Activated CD4-positive, alpha-beta T cell treated with anti-CD3 and anti-CD28 coated beads, Interleukin-2, amount 10 ng/mL, durations not matched to agents 7 days and 5 days (primary cell): ENCODE data around the gene C17orf50. TPM values are rescaled to one million over a fixed set of nuclear protein-coding genes. Genes with fewer than 3 reads are reported as not detected.

Experiments
- CTCF ChIA-PET: fragments of 350-600 bp; sonication (Branson Sonifier 250); formaldehyde crosslinking; loops from one replicate; lab custom pipeline; 2021; ENCODE audit warnings: antibody characterized with exemption; lab: Charles Lee
- POLR2A ChIA-PET: fragments of 350-600 bp; sonication (Branson Sonifier 250); formaldehyde crosslinking; loops from one replicate; lab custom pipeline; 2021; ENCODE audit warnings: antibody characterized with exemption; lab: Charles Lee
- DNase-seq: peaks from one replicate; pipeline ENCODE4 v3.0.0-alpha.2; 2020
- H3K27ac Mint-ChIP-seq: one replicate; pipeline ENCODE4 v1.8.0; 2021; ENCODE audit warnings: mild to moderate bottlenecking, moderate library complexity, mixed read lengths
- H3K27me3 Mint-ChIP-seq: one replicate; pipeline ENCODE4 v1.8.0; 2021; ENCODE audit warnings: mixed read lengths
- H3K36me3 Mint-ChIP-seq: one replicate; pipeline ENCODE4 v1.8.0; 2021; ENCODE audit warnings: low read depth, mixed read lengths
- H3K4me1 Mint-ChIP-seq: one replicate; pipeline ENCODE4 v1.8.0; 2021; ENCODE audit warnings: mixed read lengths
- H3K4me3 Mint-ChIP-seq: one replicate; pipeline ENCODE4 v1.8.0; 2021; ENCODE audit warnings: mild to moderate bottlenecking, moderate library complexity, mixed read lengths
- H3K9me3 Mint-ChIP-seq: one replicate; pipeline ENCODE4 v1.8.0; 2021; ENCODE audit warnings: mixed read lengths
- total RNA-seq, 2 experiments: library from RNA; stranded (reverse); gene quantifications; one replicate each; pipeline ENCODE4 v1.2.3, GENCODE V29; 2021

Gene C17orf50
- total RNA-seq, 2 experiments from 2014 or later: not detected

GRCh38 chr17:35775583-35775982 lies 14.9 kb downstream of the C17orf50 start:
- H3K9me3 Mint-ChIP-seq: no peaks in the 10 kb centered on the region

GRCh38 chr17:35778641-35779196 lies 18.0 kb downstream of the C17orf50 start:
- Mint-ChIP-seq H3K36me3 (no peaks in the 10 kb centered on the region), H3K27ac (no peak overlapping the region), H3K4me1 (no peaks in the 10 kb centered on the region), H3K4me3 (no peak overlapping the region), H3K27me3 (peaks cover 20% of the 10 kb centered on the region), H3K9me3 (no peaks in the 10 kb centered on the region)
- CTCF ChIA-PET: no interaction called here
- no peak for DNase-seq
- POLR2A ChIA-PET: interaction anchor here (0.6 kb wide), 1 partner anchor 112 kb away, joined by 3 read pairs; no protein-coding TSS in a partner anchor

More at GRCh38 chr17:35775583-35775982, 14.9 kb downstream of the C17orf50 start:
- peaks cover 15% of the 10 kb centered on the region for H3K27me3 Mint-ChIP-seq
- H3K36me3 Mint-ChIP-seq: no peaks in the 10 kb centered on the region
- POLR2A ChIA-PET: interaction anchor here (0.7 kb wide), 1 partner anchor 34 kb away, joined by 4 read pairs; no protein-coding TSS in a partner anchor
- H3K4me3 Mint-ChIP-seq: no peak overlapping the region
- H3K4me1 Mint-ChIP-seq: no peaks in the 10 kb centered on the region
- H3K27ac Mint-ChIP-seq: no peak overlapping the region
- DNase-seq: no peak
- CTCF ChIA-PET: interaction anchor here (3.5 kb wide), 1 partner anchor 12 kb away, joined by 16 read pairs; no protein-coding TSS in a partner anchor

GRCh38 chr17:35780950-35781349 lies 20.3 kb downstream of the C17orf50 start:
- no peak overlapping the region for H3K4me3 Mint-ChIP-seq
- H3K27me3 Mint-ChIP-seq: peaks cover 20% of the 10 kb centered on the region
- no peak overlapping the region for H3K27ac Mint-ChIP-seq
- ChIA-PET POLR2A (no interaction called here), CTCF (interaction anchor here (0.7 to 2.6 kb wide), 5 partner anchors 11 to 189 kb away, joined by 3 to 19 read pairs (median 8); no protein-coding TSS in a partner anchor)
- no peak for DNase-seq
- H3K4me1 Mint-ChIP-seq: no peaks in the 10 kb centered on the region
- H3K9me3 Mint-ChIP-seq: no peaks in the 10 kb centered on the region
- H3K36me3 Mint-ChIP-seq: no peaks in the 10 kb centered on the region

GRCh38 chr17:35784895-35785294 lies 24.2 kb downstream of the C17orf50 start:
- CTCF ChIA-PET: interaction anchor here (0.8 to 2.5 kb wide), 4 partner anchors 11 to 37 kb away, joined by 3 to 8 read pairs (median 4); no protein-coding TSS in a partner anchor
- no peaks in the 10 kb centered on the region for H3K9me3 Mint-ChIP-seq
- POLR2A ChIA-PET: no interaction called here
- peaks cover 30% of the 10 kb centered on the region for H3K27me3 Mint-ChIP-seq
- H3K36me3 Mint-ChIP-seq: no peaks in the 10 kb centered on the region
- no peak overlapping the region for H3K27ac Mint-ChIP-seq
- peaks cover 9% of the 10 kb centered on the region for H3K4me1 Mint-ChIP-seq
- no peak for DNase-seq
- no peak overlapping the region for H3K4me3 Mint-ChIP-seq

GRCh38 chr17:35786941-35787432 lies 26.3 kb downstream of the C17orf50 start:
- CTCF ChIA-PET: interaction anchor here (0.9 to 2.5 kb wide), 3 partner anchors 10 to 39 kb away, joined by 3 to 5 read pairs (median 4); partner anchors contain the start of gene TAF15
- DNase-seq: no peak
- H3K9me3 Mint-ChIP-seq: no peaks in the 10 kb centered on the region
- H3K27ac Mint-ChIP-seq: no peak overlapping the region
- POLR2A ChIA-PET: no interaction called here
- H3K36me3 Mint-ChIP-seq: no peaks in the 10 kb centered on the region
- H3K4me1 Mint-ChIP-seq: peaks cover 9% of the 10 kb centered on the region
- H3K27me3 Mint-ChIP-seq: peaks cover 26% of the 10 kb centered on the region
- H3K4me3 Mint-ChIP-seq: no peak overlapping the region

- H3K9me3 Mint-ChIP-seq: no peaks in the 10 kb centered on the region
- H3K4me1 Mint-ChIP-seq: peaks cover 9% of the 10 kb centered on the region
- no peak overlapping the region for H3K4me3 Mint-ChIP-seq
- POLR2A ChIA-PET: no interaction called here
- CTCF ChIA-PET: interaction anchor here (0.9 to 1.9 kb wide), 6 partner anchors 9 to 28 kb away, joined by 3 to 13 read pairs (median 4); no protein-coding TSS in a partner anchor
- no peak overlapping the region for H3K27ac Mint-ChIP-seq
- no peaks in the 10 kb centered on the region for H3K36me3 Mint-ChIP-seq
- DNase-seq: no peak
- peaks cover 33% of the 10 kb centered on the region for H3K27me3 Mint-ChIP-seq
Measured at GRCh38 chr17:35788477-35789368, 28.0 kb downstream of the C17orf50 start.

GRCh38 chr17:35790841-35791240 lies 30.2 kb downstream of the C17orf50 start:
- peaks cover 48% of the 10 kb centered on the region for H3K27me3 Mint-ChIP-seq
- DNase-seq: no peak
- ChIA-PET CTCF (no interaction called here), POLR2A (no interaction called here)
- no peak overlapping the region for H3K4me3 Mint-ChIP-seq
- no peaks in the 10 kb centered on the region for H3K36me3 Mint-ChIP-seq
- no peak overlapping the region for H3K27ac Mint-ChIP-seq
- no peaks in the 10 kb centered on the region for H3K9me3 Mint-ChIP-seq
- peaks cover 15% of the 10 kb centered on the region for H3K4me1 Mint-ChIP-seq

- Mint-ChIP-seq H3K9me3 (no peaks in the 10 kb centered on the region), H3K27ac (no peak overlapping the region), H3K4me3 (no peak overlapping the region), H3K36me3 (no peaks in the 10 kb centered on the region), H3K4me1 (peaks cover 21% of the 10 kb centered on the region), H3K27me3 (peaks cover 54% of the 10 kb centered on the region)
- no peak for DNase-seq
- CTCF ChIA-PET: interaction anchor here (1.4 kb wide), 2 partner anchors 10 to 28 kb away, joined by 5 to 8 read pairs; no protein-coding TSS in a partner anchor
- POLR2A ChIA-PET: no interaction called here
Measured at GRCh38 chr17:35791681-35792350, 31.1 kb downstream of the C17orf50 start.

- CTCF ChIA-PET: interaction anchor here (1.4 to 1.8 kb wide), 2 partner anchors 12 kb away, joined by 5 read pairs; no protein-coding TSS in a partner anchor
- POLR2A ChIA-PET: interaction anchor here (0.6 kb wide), 1 partner anchor 635 kb away, joined by 3 read pairs; no protein-coding TSS in a partner anchor
- H3K4me3 Mint-ChIP-seq: no peak overlapping the region
- peaks cover 58% of the 10 kb centered on the region for H3K27me3 Mint-ChIP-seq
- DNase-seq: no peak
- H3K27ac Mint-ChIP-seq: no peak overlapping the region
- H3K36me3 Mint-ChIP-seq: no peaks in the 10 kb centered on the region
- H3K4me1 Mint-ChIP-seq: peaks cover 21% of the 10 kb centered on the region
- no peaks in the 10 kb centered on the region for H3K9me3 Mint-ChIP-seq
Measured at GRCh38 chr17:35793257-35793656, 32.6 kb downstream of the C17orf50 start.

GRCh38 chr17:35795007-35795870 lies 34.6 kb downstream of the C17orf50 start, which contains the start of gene MMP28:
Gene MMP28 (minus strand): TSS chr17:35795641. CDS start chr17:35795377, 264 bp downstream.
- Mint-ChIP-seq H3K4me1 (peaks cover 12% of the 10 kb centered on the region), H3K27ac (no peak within 1 kb of the TSS), H3K4me3 (peak within 1 kb of the TSS; percentile 69), H3K27me3 (peaks cover 57% of the 10 kb centered on the region), H3K36me3 (no peaks in the 10 kb centered on the region), H3K9me3 (no peaks in the 10 kb centered on the region)
- DNase-seq: peak; percentile 29
- ChIA-PET CTCF (interaction anchor here (0.6 to 4.7 kb wide), 4 partner anchors 13 to 35 kb away, joined by 3 to 20 read pairs (median 6); partner anchors contain the start of genes C17orf50 and TAF15), POLR2A (no interaction called here)

- H3K27ac Mint-ChIP-seq: no peak overlapping the region
- POLR2A ChIA-PET: no interaction called here
- H3K36me3 Mint-ChIP-seq: no peaks in the 10 kb centered on the region
- CTCF ChIA-PET: interaction anchor here (1.2 to 4.7 kb wide), 2 partner anchors 16 to 32 kb away, joined by 3 to 20 read pairs; no protein-coding TSS in a partner anchor
- H3K9me3 Mint-ChIP-seq: no peaks in the 10 kb centered on the region
- H3K27me3 Mint-ChIP-seq: peaks cover 57% of the 10 kb centered on the region
- no peak for DNase-seq
- peaks cover 17% of the 10 kb centered on the region for H3K4me1 Mint-ChIP-seq
- H3K4me3 Mint-ChIP-seq: peak overlapping the region; percentile 69
Measured at GRCh38 chr17:35795871-35796265, 35.2 kb downstream of the C17orf50 start.
